Fibroblast of lung (primary cell): ENCODE data around the gene SGO1. TPM values are rescaled to one million over a fixed set of nuclear protein-coding genes. Genes with fewer than 3 reads are reported as not detected.
A peak's percentile ranks its signal among the peaks of the same experiment; 100 is the strongest.

ENCODE experiments used
- DNase-seq, 2 donors: peaks; one replicate each; pipeline versions ENCODE4 v3.0.0 to v3.0.0-alpha.2; 2010; ENCODE audit warnings: low read depth in 2 of 2
- H2AFZ ChIP-seq: 2 replicates; pipeline ENCODE4 v1.5.1; 2012; ENCODE audit warnings: low read length, control low read depth, inconsistent platforms
- H3K27ac ChIP-seq: 2 replicates; pipeline ENCODE4 v1.5.1; 2011; ENCODE audit warnings: low read length, control low read depth; ENCODE audit not compliant: insufficient read depth
- H3K27me3 ChIP-seq: 2 replicates; pipeline ENCODE4 v1.5.1; 2011; ENCODE audit warnings: mild to moderate bottlenecking, low read length; ENCODE audit not compliant: control insufficient read depth, insufficient read depth
- H3K36me3 ChIP-seq: 2 replicates; pipeline ENCODE4 v1.5.1; 2011; ENCODE audit warnings: low read length; ENCODE audit not compliant: control insufficient read depth, insufficient read depth
- H3K4me1 ChIP-seq: 2 replicates; pipeline ENCODE4 v1.5.1; 2011; ENCODE audit warnings: low read length; ENCODE audit not compliant: control insufficient read depth, insufficient read depth; ENCODE audit errors: extremely low read depth
- H3K4me2 ChIP-seq: 2 replicates; pipeline ENCODE4 v1.5.1; 2011; ENCODE audit warnings: low read length, control low read depth; ENCODE audit not compliant: insufficient read depth; ENCODE audit errors: extremely low read depth
- H3K4me3 ChIP-seq, 4 experiments: fragments of 200-600 bp in 1 of 4; sonication (generic) in 1 of 4; replicated peaks in 1 of 4; 2 replicates each; pipeline ENCODE4 v1.5.1; 2011 to 2016; ENCODE audit warnings: low read length in 4 of 4, low read depth in 3 of 4, mild to moderate bottlenecking in 3 of 4, control low read depth in 2 of 4, inconsistent platforms in 1 of 4, mixed read lengths in 1 of 4; ENCODE audit not compliant: insufficient read depth in 1 of 4; ENCODE audit errors: control extremely low read depth in 1 of 4
- H3K79me2 ChIP-seq: 2 replicates; pipeline ENCODE4 v1.5.1; 2012; ENCODE audit warnings: mild to moderate bottlenecking, low read length, inconsistent platforms; ENCODE audit not compliant: control insufficient read depth, insufficient read depth
- H3K9ac ChIP-seq: 2 replicates; pipeline ENCODE4 v1.5.1; 2011; ENCODE audit warnings: mild to moderate bottlenecking, low read length, control low read depth; ENCODE audit not compliant: insufficient read depth
- H3K9me3 ChIP-seq: 2 replicates; pipeline ENCODE4 v1.5.1; 2012; ENCODE audit warnings: low read depth, low read length; ENCODE audit not compliant: control insufficient read depth, insufficient read depth
- H4K20me1 ChIP-seq: 2 replicates; pipeline ENCODE4 v1.5.1; 2011; ENCODE audit warnings: low read length; ENCODE audit not compliant: control insufficient read depth, insufficient read depth; ENCODE audit errors: extremely low read depth
- EZH2 ChIP-seq: IDR thresholded peaks from 2 replicates; pipeline ENCODE4 v1.5.1; 2012; ENCODE audit warnings: low read length, control low read depth, mild to moderate bottlenecking; ENCODE audit errors: missing control alignments
- polyA plus RNA-seq, 2 donors: library from polyadenylated mRNA; depleted of rRNA in 1 of 2; stranded (reverse) in 1 of 2; unstranded in 1 of 2; fragments of >200 nt; gene quantifications; 2 replicates each; pipeline ENCODE4 v1.2.1, GENCODE V29; 2011 to 2012; ENCODE audit warnings: missing spikeins in 1 of 2
- total RNA-seq: library from RNA; depleted of rRNA; stranded (reverse); fragments of >200 nt; gene quantifications from 2 replicates; pipeline ENCODE4 v1.2.1, GENCODE V29; 2014
- TF ChIP-seq, protein P1 (sequence below), 2 donors: IDR thresholded peaks in 1 of 2; conservative IDR thresholded peaks in 1 of 2; 1 replicate in 1 of 2; 2 replicates in 1 of 2; pipeline ENCODE4 v1.5.1; 2011 to 2012; ENCODE audit warnings: low read length in 2 of 2, control low read depth in 1 of 2, inconsistent platforms in 1 of 2, low read depth in 1 of 2, mild to moderate bottlenecking in 1 of 2

Gene SGO1
- total and polyA plus RNA-seq, 2 donors (not counting 1 experiment from before 2014, with no cell fraction given) = 1.8 to 2.4 TPM

DNA sequence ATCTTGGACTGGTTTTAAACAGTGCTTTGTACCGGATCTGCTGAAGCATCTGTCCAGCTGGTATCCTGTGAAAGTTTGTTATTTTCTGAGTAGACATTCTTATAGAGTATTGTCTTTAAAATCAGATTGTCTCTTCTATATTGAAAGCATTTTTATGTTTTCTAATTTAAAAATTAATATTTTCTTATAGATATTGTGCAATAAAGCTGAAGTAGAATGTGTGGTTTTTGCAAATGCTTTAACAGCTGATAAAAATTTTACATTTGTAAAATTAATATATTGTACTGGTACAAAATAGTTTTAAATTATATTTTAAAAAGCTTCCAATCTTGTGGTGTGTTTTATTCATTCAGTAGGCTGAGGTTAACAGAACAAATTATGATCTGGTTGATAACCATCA lies 31.9 kb downstream of the SGO1 start:
- no peak for DNase-seq
- H3K79me2 ChIP-seq = no peaks in the 10 kb centered on the region
- H4K20me1 ChIP-seq = no peaks in the 10 kb centered on the region
- H3K9ac ChIP-seq = no peak overlapping the region
- no peak overlapping the region for H3K4me3 ChIP-seq
- no peak overlapping the region for H3K27ac ChIP-seq
- H3K27me3 ChIP-seq = no peaks in the 10 kb centered on the region
- H2AFZ ChIP-seq = no peak overlapping the region
- no peaks in the 10 kb centered on the region for H3K4me1 ChIP-seq
- no peak overlapping the region for H3K4me2 ChIP-seq
- no peak for TF ChIP-seq EZH2
- TF ChIP-seq, protein P1, sequence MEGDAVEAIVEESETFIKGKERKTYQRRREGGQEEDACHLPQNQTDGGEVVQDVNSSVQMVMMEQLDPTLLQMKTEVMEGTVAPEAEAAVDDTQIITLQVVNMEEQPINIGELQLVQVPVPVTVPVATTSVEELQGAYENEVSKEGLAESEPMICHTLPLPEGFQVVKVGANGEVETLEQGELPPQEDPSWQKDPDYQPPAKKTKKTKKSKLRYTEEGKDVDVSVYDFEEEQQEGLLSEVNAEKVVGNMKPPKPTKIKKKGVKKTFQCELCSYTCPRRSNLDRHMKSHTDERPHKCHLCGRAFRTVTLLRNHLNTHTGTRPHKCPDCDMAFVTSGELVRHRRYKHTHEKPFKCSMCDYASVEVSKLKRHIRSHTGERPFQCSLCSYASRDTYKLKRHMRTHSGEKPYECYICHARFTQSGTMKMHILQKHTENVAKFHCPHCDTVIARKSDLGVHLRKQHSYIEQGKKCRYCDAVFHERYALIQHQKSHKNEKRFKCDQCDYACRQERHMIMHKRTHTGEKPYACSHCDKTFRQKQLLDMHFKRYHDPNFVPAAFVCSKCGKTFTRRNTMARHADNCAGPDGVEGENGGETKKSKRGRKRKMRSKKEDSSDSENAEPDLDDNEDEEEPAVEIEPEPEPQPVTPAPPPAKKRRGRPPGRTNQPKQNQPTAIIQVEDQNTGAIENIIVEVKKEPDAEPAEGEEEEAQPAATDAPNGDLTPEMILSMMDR (conservative IDR thresholded peaks at IDR 0.05 in 1 of 2, IDR thresholded peaks at IDR 0.05 in 1 of 2; ENCODE audit: low read depth in 1 of 2, low read length in 2 of 2) = no peak
- H3K36me3 ChIP-seq = peaks cover 2% of the 10 kb centered on the region
- H3K9me3 ChIP-seq = no peaks in the 10 kb centered on the region

DNA sequence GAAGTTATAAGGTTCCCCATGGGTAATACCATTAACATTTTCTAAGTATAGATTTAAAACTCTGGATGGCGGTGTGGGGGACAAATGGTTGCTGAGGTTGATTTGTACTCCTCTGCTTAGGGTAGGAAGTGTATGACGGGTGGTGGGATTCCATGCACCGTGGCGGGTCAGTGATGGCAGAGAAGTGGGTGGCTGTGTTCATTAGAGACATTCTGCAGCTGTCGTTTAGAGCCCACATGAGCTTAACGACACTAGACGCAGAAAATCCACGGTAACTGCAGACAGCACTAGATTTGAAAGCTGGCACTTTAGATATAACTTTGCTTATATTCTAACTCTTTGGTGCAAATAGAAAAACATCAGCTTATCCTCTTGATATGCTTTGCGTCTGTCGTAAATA lies 37.5 kb downstream of the SGO1 start:
- Histone ChIP-seq H3K4me3 (no peak overlapping the region), H3K79me2 (no peaks in the 10 kb centered on the region), H3K27ac (no peak overlapping the region), H3K9me3 (no peaks in the 10 kb centered on the region), H3K4me1 (no peaks in the 10 kb centered on the region), H3K27me3 (no peaks in the 10 kb centered on the region), H3K4me2 (no peak overlapping the region), H2AFZ (no peak overlapping the region), H3K9ac (no peak overlapping the region), H3K36me3 (no peaks in the 10 kb centered on the region), H4K20me1 (no peaks in the 10 kb centered on the region)
- TF ChIP-seq EZH2 = no peak
- TF ChIP-seq, protein P1 (conservative IDR thresholded peaks at IDR 0.05 in 1 of 2, IDR thresholded peaks at IDR 0.05 in 1 of 2; ENCODE audit: low read depth in 1 of 2, low read length in 2 of 2) = no peak
- no peak for DNase-seq

DNA sequence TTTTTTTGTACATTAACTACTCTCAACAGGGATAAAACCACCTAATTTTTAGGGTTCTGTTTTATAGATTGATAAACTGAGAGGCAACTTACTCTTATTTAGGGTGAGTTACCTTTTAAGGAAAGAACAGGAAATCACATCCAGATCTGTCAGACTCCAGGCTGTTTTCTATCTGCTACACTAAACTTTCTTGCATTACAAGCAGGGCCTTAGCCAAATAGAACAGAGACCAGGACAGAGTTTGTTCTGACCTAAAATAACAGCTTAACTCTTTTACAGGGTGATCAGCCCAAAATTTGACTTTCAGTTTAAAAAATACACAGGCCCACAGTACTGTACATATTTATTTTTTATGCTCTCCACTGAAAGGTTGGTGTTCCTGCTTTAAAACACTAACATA lies 38.6 kb downstream of the SGO1 start:
- Histone ChIP-seq H3K4me1 (no peaks in the 10 kb centered on the region), H3K4me3 (peak overlapping the region in 1 of 4 experiments; percentile 27), H2AFZ (no peak overlapping the region), H3K27me3 (no peaks in the 10 kb centered on the region), H3K4me2 (no peak overlapping the region), H3K79me2 (no peaks in the 10 kb centered on the region), H3K9ac (no peak overlapping the region), H3K27ac (no peak overlapping the region), H3K36me3 (no peaks in the 10 kb centered on the region), H4K20me1 (no peaks in the 10 kb centered on the region), H3K9me3 (no peaks in the 10 kb centered on the region)
- TF ChIP-seq EZH2 = no peak
- TF ChIP-seq, protein P1 (conservative IDR thresholded peaks at IDR 0.05 in 1 of 2, IDR thresholded peaks at IDR 0.05 in 1 of 2; ENCODE audit: low read depth in 1 of 2, low read length in 2 of 2) = no peak
- DNase-seq = peak in 1 of 2 donors; percentile 77
